Neural cell (in vitro differentiated cells): ENCODE results near the gene OS9. TPM values are rescaled to one million over a fixed set of nuclear protein-coding genes. Genes with fewer than 3 reads are reported as not detected.

Experiments
- H2AFZ ChIP-seq: fragments of 200-600, 300-800 bp; sonication (generic), shearing (Covaris generic); 2 replicates; pipeline ENCODE4 v1.6.0; 2014; ENCODE audit warnings: low read depth, mild to moderate bottlenecking, antibody characterized with exemption, low read length, moderate library complexity
- H3F3A ChIP-seq: fragments of 200-600 bp; shearing (Covaris generic); 2 replicates; pipeline ENCODE4 v1.6.1; 2016; ENCODE audit warnings: mild to moderate bottlenecking, moderate library complexity, mixed read lengths, antibody characterized with exemption, low read length; ENCODE audit not compliant: insufficient read depth, poor library complexity, severe bottlenecking
- H3K27ac ChIP-seq: fragments of 200-600, 300-800 bp; sonication (generic), shearing (Covaris generic); 2 replicates; pipeline ENCODE4 v1.5.1; 2014; ENCODE audit warnings: mild to moderate bottlenecking, low read length, moderate library complexity
- H3K27me3 ChIP-seq: fragments of 300-800, 200-600 bp; sonication (generic), shearing (Covaris generic); 2 replicates; pipeline ENCODE4 v1.6.0; 2014; ENCODE audit warnings: mild to moderate bottlenecking, low read depth, low read length, moderate library complexity; ENCODE audit not compliant: insufficient read depth
- H3K36me3 ChIP-seq: fragments of 300-800, 200-600 bp; sonication (generic), shearing (Covaris generic); 2 replicates; pipeline ENCODE4 v1.5.1; 2014; ENCODE audit warnings: mild to moderate bottlenecking, antibody characterized with exemption, low read length, moderate library complexity; ENCODE audit not compliant: insufficient read depth
- H3K4me2 ChIP-seq: fragments of 300-800, 200-600 bp; sonication (generic), shearing (Covaris generic); 2 replicates; pipeline ENCODE4 v1.6.0; 2014; ENCODE audit warnings: mild to moderate bottlenecking, low read length
- H3K4me3 ChIP-seq: fragments of 300-800, 200-600 bp; sonication (generic), shearing (Covaris generic); 2 replicates; pipeline ENCODE4 v1.5.1; 2014; ENCODE audit warnings: mild to moderate bottlenecking, low read length, moderate library complexity
- H3K79me2 ChIP-seq: fragments of 200-600 bp; shearing (Covaris generic); replicated peaks from 2 replicates; pipeline ENCODE4 v1.6.0; 2014; ENCODE audit warnings: mild to moderate bottlenecking, low read length, moderate library complexity; ENCODE audit not compliant: insufficient read depth
- H3K9ac ChIP-seq: fragments of 300-800, 200-600 bp; sonication (generic), shearing (Covaris generic); 2 replicates; pipeline ENCODE4 v1.6.1; 2016; ENCODE audit warnings: mild to moderate bottlenecking, low read length, mixed read lengths
- H3K9me2 ChIP-seq: fragments of 200-600 bp; shearing (Covaris generic); 2 replicates; pipeline ENCODE4 v1.6.1; 2016; ENCODE audit warnings: mild to moderate bottlenecking, low read length, mixed read lengths; ENCODE audit not compliant: insufficient read depth
- H3K9me3 ChIP-seq: fragments of 200-600, 300-800 bp; sonication (generic), shearing (Covaris generic); 2 replicates; pipeline ENCODE4 v1.6.1; 2016; ENCODE audit warnings: mild to moderate bottlenecking, mixed run types, low read length, moderate library complexity, mixed read lengths
- H4K20me1 ChIP-seq: fragments of 200-600 bp; shearing (Covaris generic); 2 replicates; pipeline ENCODE4 v1.6.1; 2016; ENCODE audit warnings: mild to moderate bottlenecking, mixed run types; ENCODE audit not compliant: insufficient read depth
- EP300 ChIP-seq: fragments of 450-650 bp; conservative IDR thresholded peaks from 2 replicates; pipeline ENCODE4 v1.6.1; 2014; ENCODE audit warnings: antibody characterized with exemption, mild to moderate bottlenecking, moderate library complexity; ENCODE audit not compliant: poor library complexity, severe bottlenecking
- EZH2 ChIP-seq: fragments of 200-600, 300-800 bp; shearing (Covaris generic), sonication (generic); IDR thresholded peaks from 2 replicates; pipeline ENCODE4 v1.6.1; 2014; ENCODE audit warnings: antibody characterized with exemption, low read length, borderline replicate concordance, mild to moderate bottlenecking; ENCODE audit not compliant: insufficient read depth, poor library complexity, severe bottlenecking
- MXI1 ChIP-seq: fragments of 450-650 bp; conservative IDR thresholded peaks from 2 replicates; pipeline ENCODE4 v1.6.1; 2014; ENCODE audit warnings: antibody characterized with exemption, mild to moderate bottlenecking; ENCODE audit not compliant: poor library complexity, severe bottlenecking
- POLR2AphosphoS5 ChIP-seq: IDR thresholded peaks from 2 replicates; pipeline ENCODE4 v1.6.1; 2012
- RAD21 ChIP-seq: fragments of 450-650 bp; conservative IDR thresholded peaks from 2 replicates; pipeline ENCODE4 v1.6.1; 2014; ENCODE audit warnings: antibody characterized with exemption, mild to moderate bottlenecking, moderate library complexity
- SMC3 ChIP-seq: fragments of 450-650 bp; conservative IDR thresholded peaks from 2 replicates; pipeline ENCODE4 v1.6.1; 2014; ENCODE audit warnings: antibody characterized with exemption, mild to moderate bottlenecking, moderate library complexity; ENCODE audit not compliant: poor library complexity
- TAF1 ChIP-seq: IDR thresholded peaks from 2 replicates; pipeline ENCODE4 v1.6.1; 2012; ENCODE audit warnings: low read depth
- polyA plus RNA-seq: library from polyadenylated mRNA; depleted of rRNA; stranded (reverse); fragments of >200 nt; gene quantifications from 2 replicates; pipeline ENCODE4 v1.2.3, GENCODE V29; 2014
- TF ChIP-seq, protein P1 (sequence below): IDR thresholded peaks from 2 replicates; pipeline ENCODE4 v1.6.1; 2012; ENCODE audit warnings: borderline replicate concordance
- TF ChIP-seq, protein P2 (sequence below): fragments of 450-650 bp; IDR thresholded peaks from 2 replicates; pipeline ENCODE4 v1.5.1; 2014; ENCODE audit warnings: antibody characterized with exemption, mild to moderate bottlenecking, moderate library complexity; ENCODE audit not compliant: poor library complexity, severe bottlenecking

OS9 gene
- polyA plus RNA-seq, 1 donor from 2014 or later: 248 TPM

DNA sequence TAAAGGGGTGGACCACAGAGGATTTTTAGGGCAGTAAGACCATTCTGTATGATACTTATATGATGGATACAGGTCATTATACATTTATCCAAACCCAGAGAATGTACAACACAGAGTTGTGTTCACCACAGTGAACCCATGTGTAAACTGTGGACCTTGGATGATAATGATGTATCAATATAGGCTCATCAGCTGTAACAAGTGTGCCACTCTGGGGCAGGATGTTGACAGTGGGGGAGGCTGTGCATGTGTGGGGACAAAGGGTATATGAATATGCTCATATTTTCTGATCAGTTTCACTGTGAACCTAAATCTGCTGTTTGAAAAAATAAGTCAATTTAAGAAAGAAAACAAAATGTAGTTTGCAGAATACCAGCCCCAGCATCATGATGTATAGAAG, 14.2 kb upstream of the OS9 start:
- no peak overlapping the region for H3K4me2 ChIP-seq
- H3K36me3 ChIP-seq: no peaks in the 10 kb centered on the region
- H3K27me3 ChIP-seq: no peaks in the 10 kb centered on the region
- no peak overlapping the region for H2AFZ ChIP-seq
- H3K27ac ChIP-seq: no peak overlapping the region
- H3K79me2 ChIP-seq: no peaks in the 10 kb centered on the region
- no peak overlapping the region for H3K9ac ChIP-seq
- no peaks in the 10 kb centered on the region for H4K20me1 ChIP-seq
- TF ChIP-seq, protein P1, sequence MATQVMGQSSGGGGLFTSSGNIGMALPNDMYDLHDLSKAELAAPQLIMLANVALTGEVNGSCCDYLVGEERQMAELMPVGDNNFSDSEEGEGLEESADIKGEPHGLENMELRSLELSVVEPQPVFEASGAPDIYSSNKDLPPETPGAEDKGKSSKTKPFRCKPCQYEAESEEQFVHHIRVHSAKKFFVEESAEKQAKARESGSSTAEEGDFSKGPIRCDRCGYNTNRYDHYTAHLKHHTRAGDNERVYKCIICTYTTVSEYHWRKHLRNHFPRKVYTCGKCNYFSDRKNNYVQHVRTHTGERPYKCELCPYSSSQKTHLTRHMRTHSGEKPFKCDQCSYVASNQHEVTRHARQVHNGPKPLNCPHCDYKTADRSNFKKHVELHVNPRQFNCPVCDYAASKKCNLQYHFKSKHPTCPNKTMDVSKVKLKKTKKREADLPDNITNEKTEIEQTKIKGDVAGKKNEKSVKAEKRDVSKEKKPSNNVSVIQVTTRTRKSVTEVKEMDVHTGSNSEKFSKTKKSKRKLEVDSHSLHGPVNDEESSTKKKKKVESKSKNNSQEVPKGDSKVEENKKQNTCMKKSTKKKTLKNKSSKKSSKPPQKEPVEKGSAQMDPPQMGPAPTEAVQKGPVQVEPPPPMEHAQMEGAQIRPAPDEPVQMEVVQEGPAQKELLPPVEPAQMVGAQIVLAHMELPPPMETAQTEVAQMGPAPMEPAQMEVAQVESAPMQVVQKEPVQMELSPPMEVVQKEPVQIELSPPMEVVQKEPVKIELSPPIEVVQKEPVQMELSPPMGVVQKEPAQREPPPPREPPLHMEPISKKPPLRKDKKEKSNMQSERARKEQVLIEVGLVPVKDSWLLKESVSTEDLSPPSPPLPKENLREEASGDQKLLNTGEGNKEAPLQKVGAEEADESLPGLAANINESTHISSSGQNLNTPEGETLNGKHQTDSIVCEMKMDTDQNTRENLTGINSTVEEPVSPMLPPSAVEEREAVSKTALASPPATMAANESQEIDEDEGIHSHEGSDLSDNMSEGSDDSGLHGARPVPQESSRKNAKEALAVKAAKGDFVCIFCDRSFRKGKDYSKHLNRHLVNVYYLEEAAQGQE: no peak
- TF ChIP-seq RAD21 (no peak), POLR2AphosphoS5 (no peak), MXI1 (no peak), SMC3 (no peak), EP300 (no peak), EZH2 (no peak), TAF1 (no peak)
- TF ChIP-seq, protein P2, sequence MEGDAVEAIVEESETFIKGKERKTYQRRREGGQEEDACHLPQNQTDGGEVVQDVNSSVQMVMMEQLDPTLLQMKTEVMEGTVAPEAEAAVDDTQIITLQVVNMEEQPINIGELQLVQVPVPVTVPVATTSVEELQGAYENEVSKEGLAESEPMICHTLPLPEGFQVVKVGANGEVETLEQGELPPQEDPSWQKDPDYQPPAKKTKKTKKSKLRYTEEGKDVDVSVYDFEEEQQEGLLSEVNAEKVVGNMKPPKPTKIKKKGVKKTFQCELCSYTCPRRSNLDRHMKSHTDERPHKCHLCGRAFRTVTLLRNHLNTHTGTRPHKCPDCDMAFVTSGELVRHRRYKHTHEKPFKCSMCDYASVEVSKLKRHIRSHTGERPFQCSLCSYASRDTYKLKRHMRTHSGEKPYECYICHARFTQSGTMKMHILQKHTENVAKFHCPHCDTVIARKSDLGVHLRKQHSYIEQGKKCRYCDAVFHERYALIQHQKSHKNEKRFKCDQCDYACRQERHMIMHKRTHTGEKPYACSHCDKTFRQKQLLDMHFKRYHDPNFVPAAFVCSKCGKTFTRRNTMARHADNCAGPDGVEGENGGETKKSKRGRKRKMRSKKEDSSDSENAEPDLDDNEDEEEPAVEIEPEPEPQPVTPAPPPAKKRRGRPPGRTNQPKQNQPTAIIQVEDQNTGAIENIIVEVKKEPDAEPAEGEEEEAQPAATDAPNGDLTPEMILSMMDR: no peak
- peaks cover 3% of the 10 kb centered on the region for H3K9me3 ChIP-seq
- H3K9me2 ChIP-seq: no peaks in the 10 kb centered on the region
- H3K4me3 ChIP-seq: no peak overlapping the region
- no peaks in the 10 kb centered on the region for H3F3A ChIP-seq

DNA sequence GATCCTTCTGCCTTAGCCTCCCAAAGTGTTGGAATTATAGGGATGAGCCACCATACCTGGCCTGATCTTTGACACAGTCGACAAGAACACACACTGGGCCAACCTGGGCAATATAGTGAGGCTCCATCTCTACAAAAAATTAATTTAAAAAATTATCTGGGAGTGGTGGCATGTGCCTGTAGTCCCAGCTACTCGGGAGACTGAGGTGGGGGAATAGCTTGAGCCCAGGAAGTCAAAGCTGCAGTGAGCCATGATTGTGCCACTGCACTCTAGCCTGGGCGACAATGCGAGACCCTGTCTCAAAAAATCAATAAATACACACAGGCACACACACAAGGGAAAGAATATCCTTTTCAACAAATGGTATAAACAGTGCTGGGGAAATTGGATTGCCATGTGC, 6.1 kb upstream of the OS9 start:
- Histone ChIP-seq H3K36me3 (no peaks in the 10 kb centered on the region), H3K27me3 (peaks cover 8% of the 10 kb centered on the region), H2AFZ (no peak overlapping the region), H3K4me2 (no peak overlapping the region), H3K79me2 (no peaks in the 10 kb centered on the region), H3K4me3 (no peak overlapping the region), H4K20me1 (no peaks in the 10 kb centered on the region), H3F3A (no peaks in the 10 kb centered on the region), H3K27ac (no peak overlapping the region), H3K9me3 (no peaks in the 10 kb centered on the region), H3K9ac (no peak overlapping the region), H3K9me2 (no peaks in the 10 kb centered on the region)
- no peak for TF ChIP-seq MXI1
- no peak for TF ChIP-seq RAD21
- TF ChIP-seq, protein P2: no peak
- no peak for TF ChIP-seq EP300
- TF ChIP-seq POLR2AphosphoS5: no peak
- no peak for TF ChIP-seq SMC3
- TF ChIP-seq, protein P1: no peak
- TF ChIP-seq TAF1: no peak
- TF ChIP-seq EZH2: no peak
